K562 (cell line): ENCODE measurements around the gene FMO3. TPM values are rescaled to one million over a fixed set of nuclear protein-coding genes. Genes with fewer than 3 reads are reported as not detected.

ENCODE experiments used
- ATAC-seq: fragments of 200-7000 bp; cut with Tn5 transposase; 3 replicates; pipeline ENCODE4 v1.9.1; 2020; ENCODE audit warnings: moderate library complexity
- BruUV-seq: library from RNA; stranded (reverse); fragments of 400-500 nt; replicated peaks from 2 replicates; lab custom pipeline; 2021; lab: Mats Ljungman, UMichigan
- CTCF ChIA-PET: fragments of 300-600 bp; formaldehyde crosslinking; extraction: SDS; loops from one replicate; lab custom pipeline; 2021; ENCODE audit warnings: low intra/inter-chr PET ratio; lab: Yijun Ruan, JAX
- POLR2A ChIA-PET: fragments of 300-600, 350-650 bp; sonication (Branson Sonifier 250); formaldehyde crosslinking; extraction: SDS; loops from one replicate; lab custom pipeline; 2021; ENCODE audit warnings: antibody characterized with exemption, inconsistent platforms; lab: Yijun Ruan, JAX
- DNase-seq, 4 experiments: peaks; one replicate each; pipeline versions ENCODE4 v3.0.0 to v3.0.0-alpha.2; 2011 to 2018; ENCODE audit warnings: low spot score in 3 of 4, mixed read lengths in 3 of 4; ENCODE audit errors: extremely low read depth in 1 of 4
- FAIRE-seq: peaks from 2 replicates; lab custom pipeline; 2011; peaks lifted over from hg19 to GRCh38; lab: Jason Lieb, UNC
- H2AFZ ChIP-seq: 2 replicates; pipeline ENCODE4 v1.6.0; 2011; ENCODE audit warnings: low read depth, low read length, control low read depth, inconsistent platforms
- H3K27ac ChIP-seq: fragments of 200-600 bp; 3 replicates; pipeline ENCODE4 v1.8.0; 2011; ENCODE audit warnings: low read depth, mild to moderate bottlenecking, control low read depth, inconsistent platforms, low read length, moderate library complexity, mixed read lengths; ENCODE audit errors: extremely low read depth
- H3K27me3 ChIP-seq, 2 experiments: fragments of 300-600 bp in 1 of 2; 2 replicates in 1 of 2; 3 replicates in 1 of 2; pipeline versions ENCODE4 v1.6.0 to v1.8.0; 2011; ENCODE audit warnings: inconsistent platforms in 2 of 2, low read length in 2 of 2, mild to moderate bottlenecking in 1 of 2, mixed read lengths in 1 of 2, moderate library complexity in 1 of 2; ENCODE audit not compliant: control insufficient read depth in 2 of 2, insufficient read depth in 2 of 2
- H3K36me3 ChIP-seq: fragments of 300-600 bp; 3 replicates; pipeline ENCODE4 v1.8.0; 2011; ENCODE audit warnings: mild to moderate bottlenecking, low read length, inconsistent platforms; ENCODE audit not compliant: control insufficient read depth, insufficient read depth
- H3K4me1 ChIP-seq, 2 experiments: fragments of 200-600 bp in 1 of 2; replicated peaks in 1 of 2; 2 replicates in 1 of 2; 3 replicates in 1 of 2; pipeline versions ENCODE4 v1.5.1 to v1.8.0; 2011; ENCODE audit warnings: inconsistent platforms in 2 of 2, low read length in 2 of 2, mild to moderate bottlenecking in 1 of 2, mixed read lengths in 1 of 2, moderate library complexity in 1 of 2; ENCODE audit not compliant: control insufficient read depth in 2 of 2, insufficient read depth in 2 of 2
- H3K4me2 ChIP-seq: 2 replicates; pipeline ENCODE4 v1.6.1; 2011; ENCODE audit warnings: low read length, control low read depth, inconsistent platforms, mixed read lengths; ENCODE audit not compliant: insufficient read depth
- H3K4me3 ChIP-seq: fragments of 200-600 bp; sonication (generic), shearing (Covaris generic); 2 replicates; pipeline ENCODE4 v1.5.1; 2016; ENCODE audit warnings: control low read depth, inconsistent platforms
- H3K79me2 ChIP-seq: fragments of 200-600 bp; 3 replicates; pipeline ENCODE4 v1.8.0; 2011; ENCODE audit warnings: low read length, inconsistent platforms; ENCODE audit not compliant: control insufficient read depth, insufficient read depth
- H3K9ac ChIP-seq, 2 experiments: 2 replicates each; pipeline versions ENCODE4 v1.6.0 to v1.6.1; 2011; ENCODE audit warnings: low read depth in 2 of 2, low read length in 2 of 2, control low read depth in 1 of 2, inconsistent platforms in 1 of 2, mild to moderate bottlenecking in 1 of 2, mixed read lengths in 1 of 2; ENCODE audit not compliant: insufficient read depth in 1 of 2
- H3K9me1 ChIP-seq: one replicate; pipeline ENCODE4 v1.6.0; 2011; ENCODE audit warnings: inconsistent platforms, mild to moderate bottlenecking, low read length, moderate library complexity; ENCODE audit not compliant: control insufficient read depth, insufficient read depth
- H3K9me3 ChIP-seq: replicated peaks from 2 replicates; pipeline ENCODE4 v1.5.1; 2011; ENCODE audit warnings: low read depth, low read length, inconsistent platforms; ENCODE audit not compliant: control insufficient read depth, insufficient read depth
- H4K20me1 ChIP-seq: replicated peaks from 2 replicates; pipeline ENCODE4 v1.6.1; 2011; ENCODE audit warnings: low read length, inconsistent platforms, mixed read lengths; ENCODE audit not compliant: control insufficient read depth, insufficient read depth
- HDAC8 ChIP-seq: fragments of 450-650 bp; IDR thresholded peaks from 2 replicates; pipeline ENCODE4 v1.6.1; 2016; ENCODE audit warnings: mild to moderate bottlenecking, missing genetic modification characterization, moderate library complexity, missing compliant biosample characterization
- HMG20A ChIP-seq: fragments of 450-650 bp; formaldehyde crosslinking; conservative IDR thresholded peaks from 2 replicates; pipeline ENCODE4 v1.4.0; 2020; ENCODE audit warnings: mild to moderate bottlenecking, mixed read lengths
- RBM15 ChIP-seq: fragments of 200-400 bp; formaldehyde crosslinking; IDR thresholded peaks from 2 replicates; pipeline ENCODE4 v1.6.1; 2018; ENCODE audit warnings: mild to moderate bottlenecking, low read length, moderate library complexity; ENCODE audit not compliant: insufficient read depth
- SNAPC5 ChIP-seq: fragments of 250-450 bp; sonication (Bioruptor Pico); IDR thresholded peaks from 2 replicates; pipeline ENCODE4 v1.8.0; 2021; ENCODE audit warnings: moderate library complexity, mild to moderate bottlenecking, inconsistent platforms
- SRSF1 ChIP-seq: fragments of 200-400 bp; formaldehyde crosslinking; IDR thresholded peaks from 2 replicates; pipeline ENCODE4 v1.6.1; 2017; ENCODE audit warnings: mild to moderate bottlenecking, low read depth, low read length, moderate library complexity
- ZNF165 ChIP-seq: fragments of 250-450 bp; sonication (Bioruptor Pico); IDR thresholded peaks from 2 replicates; pipeline ENCODE4 v1.4.0; 2020; ENCODE audit warnings: borderline replicate concordance
- ZNF316 ChIP-seq: fragments of 450-650 bp; IDR thresholded peaks from 2 replicates; pipeline ENCODE4 v1.6.1; 2016
- ZNF76 ChIP-seq: fragments of 250-450 bp; sonication (Bioruptor Pico); IDR thresholded peaks from 2 replicates; pipeline ENCODE4 v1.4.0; 2020; ENCODE audit warnings: mild to moderate bottlenecking, moderate library complexity, borderline replicate concordance
- WGBS: fragments of 100-300 bp; shearing (Covaris generic); methylation state at CpG from one replicate; pipeline ENCODE4 v1.1.6; 2016; ENCODE audit warnings: low coverage, mixed read lengths; ENCODE audit not compliant: insufficient coverage; ENCODE audit errors: missing lambda C conversion rate; 5-methylcytosine and 5-hydroxymethylcytosine counted together
- in situ Hi-C: fragments of 300-500 bp; cut with MboI; formaldehyde crosslinking; loops from 4 replicates; pipeline ENCODE4 v1.15.0; 2018; ENCODE audit warnings: inconsistent platforms, mixed read lengths
- intact Hi-C: fragments of 100-400 bp; cut with micrococcal nuclease; formaldehyde crosslinking; loops from 2 replicates; pipeline ENCODE4 v1.14.2; 2022
- polyA plus RNA-seq, 8 experiments: library from polyadenylated mRNA; depleted of rRNA in 4 of 8; stranded (reverse) in 5 of 8; unstranded in 3 of 8; fragments of >200 nt; fragmentation: Nextera tagmentation in 2 of 8; fragmentation: Illumina TruSeq in 1 of 8; extraction: Ambion mirVana in 2 of 8; extraction: Trizol in 1 of 8; gene quantifications; 2 replicates each; pipeline versions ENCODE4 v1.2.1 to v1.2.3, GENCODE V29; 2011 to 2014; ENCODE audit warnings: inconsistent platforms in 1 of 8, missing spikeins in 1 of 8
- total RNA-seq, 7 experiments: library from RNA; depleted of rRNA in 6 of 7; stranded (reverse); fragments of >200 nt in 6 of 7; fragmentation: Illumina TruSeq in 2 of 7; extraction: Trizol in 2 of 7; gene quantifications; 2 replicates each; pipeline versions ENCODE4 v1.2.1 to v1.2.3, GENCODE V29; 2011 to 2021; ENCODE audit warnings: low replicate concordance in 1 of 7

Gene FMO3
- total and polyA plus RNA-seq, 9 of the 15 experiments (the other 6 are each of a cell fraction or from before 2014, with no cell fraction given), result not detected

GRCh38 chr1:171158551-171158950 is 67.8 kb downstream of the FMO3 start (continued):
- TF ChIP-seq SNAPC5 (no peak), ZNF316 (no peak), RBM15 (no peak), SRSF1 (no peak)

GRCh38 chr1:171159148-171159547 is 68.4 kb downstream of the FMO3 start:
- WGBS, result 0% methylated on average over 2 of the region's 2 CpGs
- no peak for ATAC-seq
- no peaks in the 10 kb centered on the region for H3K27me3 ChIP-seq
- in situ Hi-C loops (no loop called here), intact Hi-C loops (no loop called here)
- H2AFZ ChIP-seq, result no peak overlapping the region
- H3K9me3 ChIP-seq, result no peaks in the 10 kb centered on the region; the same call in 1 of the 2 replicates
- H3K79me2 ChIP-seq, result no peaks in the 10 kb centered on the region
- no peak for DNase-seq
- no peak overlapping the region for H3K4me2 ChIP-seq
- no TSS peak for BruUV-seq
- no peak overlapping the region for H3K27ac ChIP-seq
- POLR2A ChIA-PET, result no interaction called here
- no peaks in the 10 kb centered on the region for H4K20me1 ChIP-seq
- no peaks in the 10 kb centered on the region for H3K4me1 ChIP-seq
- FAIRE-seq, result no peak
- H3K9me1 ChIP-seq, result no peaks in the 10 kb centered on the region
- H3K36me3 ChIP-seq, result no peaks in the 10 kb centered on the region
- CTCF ChIA-PET, result no interaction called here
- TF ChIP-seq ZNF165 (CRISPR knock-in tag), result no peak
- no peak for TF ChIP-seq ZNF76
- no peak for TF ChIP-seq HMG20A (CRISPR knock-in tag)
- no peak for TF ChIP-seq HDAC8 (tag)
- TF ChIP-seq, all 486 proteins: peak for 0
- no peak overlapping the region for H3K9ac ChIP-seq
- no peak overlapping the region for H3K4me3 ChIP-seq
